Endometrium (tissue), 2 donors: ENCODE measurements around the gene ABI3BP.

ENCODE experiments used
- FAIRE-seq: peaks from 2 replicates; lab custom pipeline; 2012; peaks lifted over from hg19 to GRCh38; lab: Jason Lieb, UNC
- donor health status: control.
- donor health status: control.

Gene ABI3BP

GRCh38 chr3:100725935-100726513 is 267.2 kb downstream of the ABI3BP start:
- no peak for FAIRE-seq

GRCh38 chr3:100720426-100720825 is 272.8 kb downstream of the ABI3BP start:
- FAIRE-seq: no peak

- FAIRE-seq: no peak
These were observed 274.1 kb downstream of the ABI3BP start for GRCh38 chr3:100719136-100719535.

GRCh38 chr3:100717637-100718487 is 275.4 kb downstream of the ABI3BP start:
- peak; percentile 29 for FAIRE-seq

- FAIRE-seq: no peak
These were observed 276.2 kb downstream of the ABI3BP start for GRCh38 chr3:100717063-100717462.

- no peak for FAIRE-seq
These were observed 278.0 kb downstream of the ABI3BP start for GRCh38 chr3:100715176-100715575.

GRCh38 chr3:100710261-100710968 is 282.8 kb downstream of the ABI3BP start:
- FAIRE-seq: no peak

- no peak for FAIRE-seq
These were observed 283.4 kb downstream of the ABI3BP start for GRCh38 chr3:100709842-100710260.

- FAIRE-seq: peak; percentile 99
These were observed 284.0 kb downstream of the ABI3BP start, which contains the start of gene TFG for GRCh38 chr3:100708989-100709841. Gene TFG (plus strand): TSS chr3:100709494. CDS start chr3:100713686, 4,192 bp downstream.

GRCh38 chr3:100708644-100708988 is 284.6 kb downstream of the ABI3BP start:
- no peak for FAIRE-seq

- FAIRE-seq: no peak
These were observed 286.9 kb downstream of the ABI3BP start for GRCh38 chr3:100706365-100706764.

- FAIRE-seq: no peak
These were observed 289.4 kb downstream of the ABI3BP start for GRCh38 chr3:100703865-100704264.

GRCh38 chr3:100702980-100703345 is 290.3 kb downstream of the ABI3BP start:
- FAIRE-seq: no peak

- no peak for FAIRE-seq
These were observed 290.9 kb downstream of the ABI3BP start for GRCh38 chr3:100702082-100702979.

GRCh38 chr3:100700708-100701107 is 292.5 kb downstream of the ABI3BP start:
- FAIRE-seq: no peak
